Measurements from ENCODE around the gene CCDC86. TPM values are rescaled to one million over a fixed set of nuclear protein-coding genes. Genes with fewer than 3 reads are reported as not detected.

The CCDC86 gene
- total RNA-seq, 1 donor: 12.9 TPM

DNA sequence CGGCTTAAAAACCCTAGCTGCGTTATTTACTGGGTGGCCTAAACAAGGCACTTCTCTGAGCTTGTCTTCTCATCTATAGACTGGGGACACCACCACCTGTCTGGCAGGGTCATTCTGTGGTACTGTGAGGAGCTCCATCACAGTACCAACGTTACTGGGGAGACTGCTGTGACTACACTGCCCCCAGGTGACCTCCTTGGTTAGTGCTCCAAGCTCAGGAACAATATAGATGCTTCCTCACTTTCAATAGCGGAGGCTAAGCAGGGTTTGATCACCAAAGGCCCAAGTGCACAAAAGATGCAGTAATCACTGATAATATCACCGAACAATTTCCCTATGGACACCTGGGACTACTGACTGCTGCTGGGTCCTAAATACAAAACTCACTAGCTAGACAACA lies 45.6 kb downstream of the CCDC86 start:
- peak in 2 of 3 donors; percentile 67 to 82 for DNase-seq (ENCODE audit: low read depth in 2 of 3, low spot score in 2 of 3)

DNA sequence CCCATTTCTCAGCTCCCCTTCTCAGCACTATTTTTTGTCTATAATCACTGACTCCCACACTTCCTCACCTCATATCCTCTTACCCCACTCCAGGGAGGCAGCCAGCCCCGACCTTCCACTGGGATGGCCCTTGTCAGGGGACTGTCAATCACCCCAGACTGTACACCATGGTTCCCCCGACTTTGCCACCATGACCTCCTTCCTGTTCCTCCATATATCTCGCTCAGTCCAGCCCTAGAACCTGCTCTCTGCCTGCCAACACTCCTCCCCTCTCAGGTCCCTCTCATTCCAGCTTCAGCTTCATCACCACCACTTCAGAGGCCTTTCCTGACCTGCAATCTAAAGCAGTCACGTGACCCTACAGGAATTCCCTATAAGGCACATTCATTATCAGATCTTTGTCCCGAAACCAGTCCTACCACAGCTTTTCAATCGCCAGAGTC lies 48.0 kb downstream of the CCDC86 start:
- no peak for DNase-seq (ENCODE audit: low read depth in 2 of 3, low spot score in 2 of 3)

DNA sequence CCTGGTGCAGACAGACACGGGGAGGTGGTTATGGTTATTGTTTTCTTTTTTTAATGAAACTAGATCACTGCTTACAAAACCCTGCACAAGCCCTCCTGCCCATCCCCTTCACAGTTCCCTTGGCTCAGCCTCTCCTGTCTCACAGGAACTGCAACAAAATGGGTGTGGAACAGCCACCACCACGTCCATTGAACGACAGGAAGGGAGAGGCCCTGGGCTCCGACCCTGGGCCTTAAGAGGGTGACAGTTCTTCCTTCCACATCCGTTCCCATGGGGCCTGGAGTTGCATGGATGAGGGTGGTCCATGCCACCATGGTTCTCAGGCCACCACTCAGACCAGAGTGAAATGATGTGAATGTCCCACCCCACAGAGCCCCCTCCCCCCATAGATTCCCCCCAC lies 48.8 kb downstream of the CCDC86 start:
- DNase-seq (ENCODE audit: low read depth in 2 of 3, low spot score in 2 of 3): no peak

DNA sequence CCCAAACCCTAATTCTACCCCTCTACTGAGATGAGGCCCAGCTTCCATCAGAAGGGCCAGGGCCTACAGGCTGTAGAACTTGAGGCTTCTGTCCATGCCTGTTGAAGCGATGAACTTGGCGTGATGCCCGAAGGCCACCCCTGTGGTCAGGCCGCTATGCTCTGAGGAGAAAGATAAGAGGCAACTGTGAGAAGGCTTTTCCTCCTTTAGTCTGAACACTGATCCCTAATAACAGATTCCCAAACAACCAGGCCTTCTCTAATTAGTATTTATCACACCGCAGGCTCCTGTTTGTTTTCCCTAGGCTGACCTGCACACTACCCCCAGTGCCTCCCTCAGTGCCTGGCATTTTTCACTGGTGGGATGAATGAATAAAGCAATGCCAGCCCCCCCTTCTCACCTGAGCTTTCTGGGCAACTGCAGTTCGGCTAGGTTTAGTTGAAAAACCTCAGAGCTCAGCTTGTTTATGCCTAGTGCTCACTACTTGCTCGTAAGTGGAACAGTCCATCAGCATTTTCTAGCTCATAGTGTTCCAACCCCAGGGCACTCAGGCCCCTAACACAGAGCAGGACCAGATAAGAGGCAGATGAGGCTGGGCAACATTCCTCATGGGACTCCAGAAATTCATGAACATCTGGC lies 49.3 kb downstream of the CCDC86 start:
- DNase-seq (ENCODE audit: low read depth in 2 of 3, low spot score in 2 of 3): peak in 2 of 3 donors; percentile 52 to 70

DNA sequence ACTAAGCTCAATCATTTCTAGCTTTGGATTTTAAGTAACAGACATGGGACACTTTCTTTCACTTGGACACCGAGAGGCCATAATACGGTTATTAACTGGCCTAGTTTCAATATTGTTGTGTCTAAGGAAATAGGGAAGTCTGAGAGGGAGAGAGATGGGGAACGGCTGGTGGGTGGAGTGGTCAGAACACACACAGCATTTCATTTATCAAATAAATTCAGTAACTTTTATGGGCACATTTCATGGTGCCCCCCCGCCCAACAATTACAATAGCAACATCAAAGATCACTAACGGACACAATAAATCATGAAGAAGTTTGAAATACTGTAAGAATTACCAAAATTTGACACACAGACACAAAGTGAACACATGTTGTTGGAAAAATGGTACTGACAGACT lies 53.8 kb downstream of the CCDC86 start:
- no peak for DNase-seq (ENCODE audit: low read depth in 2 of 3, low spot score in 2 of 3)

DNA sequence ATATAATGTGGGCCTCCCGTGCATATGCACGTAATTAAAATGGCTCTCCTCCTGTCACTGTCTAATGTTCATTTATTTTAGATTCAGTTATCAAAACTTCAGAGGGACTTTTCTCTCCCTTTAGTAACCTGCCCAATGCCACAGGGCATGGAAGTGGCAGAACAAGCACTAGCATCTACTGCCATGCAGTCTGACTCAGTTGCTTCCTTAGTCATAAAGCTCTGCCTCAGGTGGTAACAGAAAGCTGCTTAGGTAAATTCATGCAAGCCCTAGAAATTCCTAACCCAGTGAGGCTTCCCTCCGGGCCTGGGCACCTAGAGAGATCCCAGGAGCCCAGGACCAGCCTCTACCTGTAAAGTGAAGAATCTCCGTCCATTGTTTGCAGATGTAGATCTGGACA lies 55.6 kb downstream of the CCDC86 start:
- DNase-seq (ENCODE audit: low read depth in 2 of 3, low spot score in 2 of 3): no peak

DNA sequence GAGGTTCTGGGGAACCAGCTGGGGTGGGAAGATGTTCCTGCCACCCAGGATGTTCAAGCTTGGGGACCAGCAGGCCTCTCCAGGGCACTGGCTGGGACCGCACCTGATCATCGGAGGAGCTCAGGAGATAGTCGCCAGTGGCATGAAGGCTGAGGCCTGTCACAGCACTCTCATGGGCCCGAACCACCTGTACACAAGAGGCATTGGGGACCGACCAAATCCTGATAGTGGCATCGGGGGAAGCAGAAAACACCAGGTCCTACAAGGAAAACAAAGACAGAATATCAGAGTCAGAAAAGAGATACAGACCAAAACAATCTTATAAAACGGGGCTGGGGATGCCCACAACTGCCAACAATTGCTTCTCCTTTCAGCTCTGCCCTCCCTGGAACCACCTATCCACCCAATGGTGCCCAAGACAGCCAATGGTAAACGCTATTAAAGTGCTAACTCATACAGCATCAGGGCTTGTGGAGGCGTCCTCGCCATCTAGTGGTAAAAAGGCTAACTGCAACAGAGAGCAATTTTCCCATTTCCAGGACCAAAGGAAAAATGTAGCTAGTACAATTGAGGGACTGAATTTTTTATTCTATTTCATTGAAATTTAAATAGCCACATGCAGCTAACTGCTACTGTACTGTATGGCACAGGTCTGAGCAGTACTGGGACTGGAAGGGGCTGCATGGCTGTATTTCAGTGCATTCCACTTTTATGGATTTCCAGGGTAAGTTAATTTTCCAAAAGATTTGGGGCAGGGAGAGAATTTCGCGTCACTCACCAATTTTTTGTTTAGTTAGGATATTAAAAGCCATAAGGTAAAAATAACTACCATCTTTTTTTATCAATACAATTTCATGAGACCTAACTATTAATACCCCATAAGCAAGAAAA lies 57.4 kb downstream of the CCDC86 start:
- DNase-seq (ENCODE audit: low read depth in 2 of 3, low spot score in 2 of 3): peak in 2 of 3 donors; percentile 78 to 92

DNA sequence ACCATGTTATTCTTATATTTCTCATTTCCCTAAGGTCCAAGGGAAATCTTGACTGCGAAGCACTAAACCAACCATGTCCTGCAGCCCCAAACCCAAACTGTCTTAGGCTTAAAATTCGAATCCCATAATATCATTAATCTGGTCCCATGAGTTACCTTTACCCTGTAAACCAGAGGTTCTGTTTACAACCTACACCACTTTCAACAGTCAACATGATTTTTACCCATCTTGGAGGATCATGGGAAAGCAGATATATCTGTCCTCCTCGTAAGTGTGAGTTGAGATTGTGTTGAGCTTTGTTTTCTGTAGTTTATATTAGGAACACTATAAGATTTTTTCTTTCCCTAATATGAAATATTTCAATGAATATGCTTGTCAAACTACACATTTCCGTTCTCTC lies 58.1 kb downstream of the CCDC86 start:
- DNase-seq (ENCODE audit: low read depth in 2 of 3, low spot score in 2 of 3): no peak

Other genes starting within 250 kb of the CCDC86 start
- not detected for gene MS4A8, start 142.5 kb upstream of the CCDC86 start, total RNA-seq
- gene MS4A18, start 117.4 kb upstream of the CCDC86 start, total RNA-seq: not detected
- gene MS4A15, start 85.2 kb upstream of the CCDC86 start, total RNA-seq: not detected
- gene MS4A10, start 56.8 kb upstream of the CCDC86 start, total RNA-seq: not detected
- gene PTGDR2, start 13.8 kb downstream of the CCDC86 start, total RNA-seq: 12.4 TPM
- gene ZP1, start 25.4 kb downstream of the CCDC86 start, total RNA-seq: not detected
- gene PRPF19, start 64.5 kb downstream of the CCDC86 start, total RNA-seq: 132 TPM
- 40.4 TPM for gene TMEM109, start 72.0 kb downstream of the CCDC86 start, total RNA-seq
- gene TMEM132A, start 82.3 kb downstream of the CCDC86 start, total RNA-seq: under 0.01 TPM
- gene SLC15A3, start 110.1 kb downstream of the CCDC86 start, total RNA-seq: 1.6 TPM
- 1.3 TPM for gene CD6, start 129.6 kb downstream of the CCDC86 start, total RNA-seq

All from hematopoietic multipotent progenitor cell (in vitro differentiated cells).